Measurements from ENCODE around the gene IKBIP.
"Not testable (repeated sequence)": the region's sequence is repeated elsewhere in the genome, so short reads cannot be mapped to it uniquely, and the experiment has no call there.

Gene IKBIP

DNA sequence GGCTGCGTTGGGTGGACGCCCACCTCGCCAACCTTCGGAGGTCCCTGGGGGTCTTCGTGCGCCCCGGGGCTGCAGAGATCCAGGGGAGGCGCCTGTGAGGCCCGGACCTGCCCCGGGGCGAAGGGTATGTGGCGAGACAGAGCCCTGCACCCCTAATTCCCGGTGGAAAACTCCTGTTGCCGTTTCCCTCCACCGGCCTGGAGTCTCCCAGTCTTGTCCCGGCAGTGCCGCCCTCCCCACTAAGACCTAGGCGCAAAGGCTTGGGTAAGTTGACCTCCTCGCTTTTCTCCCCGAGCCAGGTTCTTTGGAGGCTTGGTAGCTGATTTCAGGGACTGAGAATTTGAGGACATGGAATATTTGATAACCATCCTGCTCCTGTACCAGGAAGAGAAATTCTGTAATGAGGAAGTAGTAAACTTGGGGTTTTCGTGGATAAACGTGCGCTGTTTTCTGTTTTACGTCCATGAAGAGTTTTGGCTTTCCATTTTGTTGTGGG, 1.0 kb upstream of the IKBIP start:
- H3K27me3 ChIP-seq (ENCODE audit: insufficient read depth, low read depth, severe bottlenecking) = no peaks in the 10 kb centered on the region
- H3K36me3 ChIP-seq = peaks cover 34% of the 10 kb centered on the region
- H3K27ac ChIP-seq = peak overlapping the region; percentile 96
- TF ChIP-seq, protein P1, sequence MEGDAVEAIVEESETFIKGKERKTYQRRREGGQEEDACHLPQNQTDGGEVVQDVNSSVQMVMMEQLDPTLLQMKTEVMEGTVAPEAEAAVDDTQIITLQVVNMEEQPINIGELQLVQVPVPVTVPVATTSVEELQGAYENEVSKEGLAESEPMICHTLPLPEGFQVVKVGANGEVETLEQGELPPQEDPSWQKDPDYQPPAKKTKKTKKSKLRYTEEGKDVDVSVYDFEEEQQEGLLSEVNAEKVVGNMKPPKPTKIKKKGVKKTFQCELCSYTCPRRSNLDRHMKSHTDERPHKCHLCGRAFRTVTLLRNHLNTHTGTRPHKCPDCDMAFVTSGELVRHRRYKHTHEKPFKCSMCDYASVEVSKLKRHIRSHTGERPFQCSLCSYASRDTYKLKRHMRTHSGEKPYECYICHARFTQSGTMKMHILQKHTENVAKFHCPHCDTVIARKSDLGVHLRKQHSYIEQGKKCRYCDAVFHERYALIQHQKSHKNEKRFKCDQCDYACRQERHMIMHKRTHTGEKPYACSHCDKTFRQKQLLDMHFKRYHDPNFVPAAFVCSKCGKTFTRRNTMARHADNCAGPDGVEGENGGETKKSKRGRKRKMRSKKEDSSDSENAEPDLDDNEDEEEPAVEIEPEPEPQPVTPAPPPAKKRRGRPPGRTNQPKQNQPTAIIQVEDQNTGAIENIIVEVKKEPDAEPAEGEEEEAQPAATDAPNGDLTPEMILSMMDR (IDR thresholded peaks at IDR 0.05; ENCODE audit: low read depth, low read length) = no peak
- H3K9me3 ChIP-seq (ENCODE audit: severe bottlenecking) = no peaks in the 10 kb centered on the region
- peak; percentile 27 for DNase-seq
- H3K4me3 ChIP-seq (ENCODE audit: low read depth, low read length) = peak overlapping the region; percentile 89

- no peaks in the 10 kb centered on the region for H3K27me3 ChIP-seq (ENCODE audit: insufficient read depth, low read depth, severe bottlenecking)
- DNase-seq = peak; percentile 80
- peaks cover 24% of the 10 kb centered on the region for H3K36me3 ChIP-seq
- TF ChIP-seq, protein P1 (IDR thresholded peaks at IDR 0.05; ENCODE audit: low read depth, low read length) = no peak; the same call in 1 of the 2 replicates
- peak overlapping the region; percentile 89 for H3K4me3 ChIP-seq (ENCODE audit: low read depth, low read length)
- H3K9me3 ChIP-seq (ENCODE audit: severe bottlenecking) = no peaks in the 10 kb centered on the region
- peak overlapping the region; percentile 96 for H3K27ac ChIP-seq
These were observed 216 bp downstream of the IKBIP start for GRCh38 chr12:98644433-98644711.

GRCh38 chr12:98642801-98643200, 1.8 kb downstream of the IKBIP start:
- DNase-seq; H3K27me3 ChIP-seq (ENCODE audit: insufficient read depth, low read depth, severe bottlenecking); H3K4me3 ChIP-seq (ENCODE audit: low read depth, low read length); H3K27ac ChIP-seq; H3K9me3 ChIP-seq (ENCODE audit: severe bottlenecking): not testable (repeated sequence)
- peaks cover 11% of the 10 kb centered on the region for H3K36me3 ChIP-seq

DNA sequence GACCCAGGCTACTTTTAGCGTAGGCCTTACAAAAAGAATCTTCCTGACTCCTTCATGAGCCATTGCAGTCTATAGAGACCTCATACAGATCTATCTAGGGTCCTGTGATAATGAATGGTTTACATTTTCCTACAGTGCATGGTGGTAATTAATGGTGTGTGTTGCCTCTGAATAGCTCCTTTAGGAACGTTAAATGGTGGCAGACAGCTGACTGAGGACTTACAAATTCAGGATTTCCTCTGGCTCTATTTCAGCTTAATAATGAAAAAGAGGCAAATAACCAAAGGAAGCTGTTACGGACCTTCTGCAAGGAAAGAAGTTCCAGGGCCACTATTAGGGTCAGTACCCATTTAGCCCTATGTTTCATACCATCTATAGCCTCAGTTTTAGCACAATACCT, 5.1 kb downstream of the IKBIP start:
- H3K36me3 ChIP-seq = peaks cover 7% of the 10 kb centered on the region; the same call in 1 of the 2 replicates

DNA sequence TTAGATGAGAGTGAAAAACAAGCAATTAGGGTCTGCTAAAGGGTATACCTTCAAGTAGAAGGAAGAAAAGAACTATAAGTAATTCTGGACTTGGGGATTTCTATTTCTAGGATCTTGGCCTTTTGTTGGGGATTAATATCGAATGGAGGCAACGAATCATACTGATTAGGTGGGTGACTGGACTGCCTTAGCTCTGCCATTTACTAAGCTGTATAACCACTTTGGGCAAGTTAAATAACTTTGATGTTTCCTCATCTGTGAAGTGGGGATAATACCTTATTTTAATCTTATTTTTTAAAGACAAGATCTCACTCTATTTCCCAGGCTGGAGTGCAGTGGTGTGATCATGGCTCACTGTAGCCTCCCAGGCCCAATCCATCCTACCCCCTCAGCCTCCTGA, 6.6 kb downstream of the IKBIP start:
- no peak overlapping the region for H3K27ac ChIP-seq
- no peak for DNase-seq
- no peaks in the 10 kb centered on the region for H3K9me3 ChIP-seq (ENCODE audit: severe bottlenecking)
- H3K27me3 ChIP-seq (ENCODE audit: insufficient read depth, low read depth, severe bottlenecking) = no peaks in the 10 kb centered on the region
- TF ChIP-seq, protein P1 (IDR thresholded peaks at IDR 0.05; ENCODE audit: low read depth, low read length) = no peak
- H3K4me3 ChIP-seq (ENCODE audit: low read depth, low read length) = no peak overlapping the region
- peaks cover 15% of the 10 kb centered on the region for H3K36me3 ChIP-seq

More for the DNA sequence above, 5.1 kb downstream of the IKBIP start:
- H3K27ac ChIP-seq = no peak overlapping the region
- no peak overlapping the region for H3K4me3 ChIP-seq (ENCODE audit: low read depth, low read length)
- TF ChIP-seq, protein P1 (IDR thresholded peaks at IDR 0.05; ENCODE audit: low read depth, low read length) = no peak
- DNase-seq = no peak
- H3K27me3 ChIP-seq (ENCODE audit: insufficient read depth, low read depth, severe bottlenecking) = no peaks in the 10 kb centered on the region
- H3K9me3 ChIP-seq (ENCODE audit: severe bottlenecking) = no peaks in the 10 kb centered on the region

DNA sequence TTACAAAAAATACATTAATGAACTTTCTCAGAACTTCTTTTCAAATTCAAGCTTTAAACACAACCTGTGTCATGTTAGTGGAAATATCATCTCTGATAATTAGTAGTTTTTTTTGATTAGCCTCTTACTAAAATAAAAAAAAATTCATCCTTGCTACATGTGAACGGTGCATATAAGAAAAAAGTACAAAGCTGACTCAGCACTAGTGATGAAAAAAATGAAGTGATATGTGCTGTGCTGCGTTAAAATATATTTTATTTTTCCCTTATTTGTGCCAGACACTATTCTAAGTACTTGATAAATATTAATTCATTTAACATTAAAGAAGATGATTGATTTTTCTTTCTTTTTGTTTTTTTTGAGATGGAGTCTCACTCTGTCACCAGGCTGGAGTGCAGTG, 7.5 kb downstream of the IKBIP start:
- DNase-seq = no peak
- Histone ChIP-seq H3K27ac (no peak overlapping the region), H3K4me3 (ENCODE audit: low read depth, low read length) (no peak overlapping the region), H3K9me3 (ENCODE audit: severe bottlenecking) (no peaks in the 10 kb centered on the region), H3K27me3 (ENCODE audit: insufficient read depth, low read depth, severe bottlenecking) (no peaks in the 10 kb centered on the region), H3K36me3 (peaks cover 20% of the 10 kb centered on the region)
- TF ChIP-seq, protein P1 (IDR thresholded peaks at IDR 0.05; ENCODE audit: low read depth, low read length) = no peak
